D341Med (cell line): ENCODE measurements around the gene PLCG2.
"Not testable (repeated sequence)": the region's sequence is repeated elsewhere in the genome, so short reads cannot be mapped to it uniquely, and the experiment has no call there.

Experiments
- DNase-seq: peaks from one replicate; pipeline ENCODE4 v3.0.0; 2012; ENCODE audit warnings: low spot score

The PLCG2 gene

GRCh38 chr16:81778861-81779535, at the start of gene PLCG2:
Gene PLCG2, plus strand, starts transcription at chr16:81779291. Its CDS starts 6,699 bp downstream, at chr16:81785990.
- DNase-seq, result peak; percentile 84

DNA sequence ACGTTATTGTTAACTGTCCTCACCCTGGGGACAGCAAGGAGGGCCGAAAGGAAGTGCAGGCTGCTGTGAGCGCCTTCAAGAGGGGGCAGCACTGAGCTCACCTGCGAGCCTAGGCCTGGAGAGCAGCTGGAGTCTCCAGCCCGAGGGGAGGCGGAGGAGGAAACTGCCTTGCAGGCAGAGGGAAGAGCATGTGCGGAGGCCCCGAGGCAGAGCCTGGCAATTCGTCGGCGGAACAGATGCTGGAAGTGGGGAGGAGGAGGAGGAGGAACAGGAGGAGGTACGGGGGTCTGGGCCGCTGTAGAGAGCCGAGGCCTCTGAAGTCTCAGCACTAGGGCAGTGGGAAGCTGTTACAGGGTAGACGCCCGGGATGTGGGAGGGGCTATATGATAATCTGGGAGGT, 49.6 kb upstream of the PLCG2 start:
- DNase-seq, result no peak

DNA sequence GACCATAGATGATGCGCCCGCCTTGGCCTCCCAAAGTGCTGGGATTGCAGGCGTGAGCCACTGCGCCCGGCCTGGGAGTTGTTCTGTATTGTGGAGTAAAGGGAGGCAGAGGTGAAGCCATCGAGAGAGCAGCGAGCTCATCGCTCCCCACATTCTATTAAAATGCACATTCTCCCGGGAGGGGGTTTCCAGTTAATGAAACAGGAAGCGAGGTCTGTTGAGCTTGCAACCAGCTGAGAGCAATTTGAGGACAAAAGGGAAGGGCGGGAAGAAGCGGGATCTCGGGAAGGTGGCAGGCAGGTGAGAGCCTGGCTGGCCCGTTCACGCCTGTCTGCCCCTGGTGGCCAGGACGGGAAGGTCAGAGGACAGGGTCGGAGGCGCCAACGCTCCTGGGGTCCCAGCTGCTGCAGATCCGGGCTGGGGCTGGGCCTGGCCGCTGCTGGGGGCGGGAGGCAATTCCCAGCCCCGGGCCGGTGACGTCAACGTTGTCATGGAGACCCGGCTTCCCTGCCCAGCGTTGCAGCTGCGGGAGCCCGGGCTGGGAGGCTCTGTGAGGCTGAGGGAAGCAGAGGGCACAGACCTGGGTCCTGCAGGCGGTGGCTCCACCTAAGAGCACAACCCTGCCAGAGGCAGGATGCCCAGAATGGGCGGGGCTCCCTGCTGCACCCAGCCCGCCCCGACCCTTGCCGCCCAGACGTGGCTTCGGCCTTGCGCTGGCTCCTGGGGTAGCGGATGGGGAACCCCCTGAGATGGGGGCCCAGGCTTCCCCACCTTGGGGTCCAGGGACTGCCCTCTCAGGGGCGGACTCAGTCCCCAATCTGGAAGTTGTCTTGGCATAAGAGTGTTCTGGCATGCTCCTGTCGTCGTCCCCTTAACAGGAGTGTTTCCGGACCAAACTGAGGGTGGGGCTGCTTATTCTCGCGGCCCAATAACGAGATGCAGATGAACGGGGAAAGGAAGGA, 48.7 kb upstream of the PLCG2 start:
- DNase-seq, result peak; percentile 56

DNA sequence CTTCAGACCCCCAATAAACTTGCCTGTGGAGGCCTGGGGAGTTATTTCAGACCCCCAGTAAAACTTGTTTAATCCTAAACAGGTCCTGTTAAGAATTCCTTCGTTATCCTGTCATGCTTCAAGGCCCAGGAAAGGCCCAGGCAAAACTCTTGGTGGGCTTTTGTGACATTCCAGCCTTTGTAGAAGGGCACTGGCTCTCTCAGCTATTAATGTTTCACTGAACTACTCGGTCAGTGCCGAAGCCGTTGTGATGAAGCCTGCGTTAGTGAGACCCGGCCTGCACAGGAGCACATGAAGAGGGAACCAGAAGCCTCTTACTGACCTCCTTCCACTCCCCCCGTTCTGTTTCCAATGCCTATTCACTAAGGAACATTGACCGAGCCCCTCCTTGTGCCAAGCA, 47.4 kb upstream of the PLCG2 start:
- no peak for DNase-seq

DNA sequence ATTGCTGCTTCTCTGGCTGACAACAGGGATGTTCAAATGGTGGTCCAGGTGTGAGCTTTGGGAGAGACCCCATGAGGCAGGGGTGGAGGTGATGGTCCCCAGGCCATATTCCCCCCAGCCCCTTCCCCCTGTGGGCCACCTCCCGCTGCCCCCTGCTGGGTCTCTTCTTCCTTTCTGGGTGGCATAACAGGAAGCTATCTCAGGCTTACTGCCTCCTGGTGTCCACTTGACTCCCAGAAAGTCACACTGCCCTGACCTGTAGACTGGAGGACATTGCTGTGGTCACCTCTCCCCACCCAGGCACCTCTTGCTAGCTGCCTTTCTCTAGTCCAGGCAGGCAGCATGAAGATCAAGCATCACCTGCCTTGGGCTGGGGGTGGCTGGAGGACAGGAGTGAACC, 46.4 kb upstream of the PLCG2 start:
- DNase-seq, result no peak

DNA sequence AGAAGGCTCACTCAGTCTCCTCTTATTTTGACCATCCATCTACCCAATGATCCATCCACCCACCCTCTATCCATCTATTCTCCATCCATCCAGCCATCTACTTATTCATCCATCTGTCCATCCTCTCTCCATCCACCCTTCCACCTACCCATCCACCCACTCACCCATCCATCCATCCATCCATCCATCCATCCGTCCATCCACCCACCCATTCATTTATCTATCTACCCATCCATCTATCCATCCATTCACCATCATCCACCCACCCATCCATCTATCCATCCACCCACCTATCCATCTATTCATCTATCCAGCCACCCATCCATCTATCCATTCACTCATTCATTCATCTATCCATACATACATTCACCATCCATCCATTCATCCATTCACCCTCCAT, 45.8 kb upstream of the PLCG2 start:
- no peak for DNase-seq

GRCh38 chr16:81734632-81735434, 44.3 kb upstream of the PLCG2 start:
- DNase-seq, result no peak

- peak; percentile 81 for DNase-seq
Observed at GRCh38 chr16:81737885-81738536, 41.1 kb upstream of the PLCG2 start.

DNA sequence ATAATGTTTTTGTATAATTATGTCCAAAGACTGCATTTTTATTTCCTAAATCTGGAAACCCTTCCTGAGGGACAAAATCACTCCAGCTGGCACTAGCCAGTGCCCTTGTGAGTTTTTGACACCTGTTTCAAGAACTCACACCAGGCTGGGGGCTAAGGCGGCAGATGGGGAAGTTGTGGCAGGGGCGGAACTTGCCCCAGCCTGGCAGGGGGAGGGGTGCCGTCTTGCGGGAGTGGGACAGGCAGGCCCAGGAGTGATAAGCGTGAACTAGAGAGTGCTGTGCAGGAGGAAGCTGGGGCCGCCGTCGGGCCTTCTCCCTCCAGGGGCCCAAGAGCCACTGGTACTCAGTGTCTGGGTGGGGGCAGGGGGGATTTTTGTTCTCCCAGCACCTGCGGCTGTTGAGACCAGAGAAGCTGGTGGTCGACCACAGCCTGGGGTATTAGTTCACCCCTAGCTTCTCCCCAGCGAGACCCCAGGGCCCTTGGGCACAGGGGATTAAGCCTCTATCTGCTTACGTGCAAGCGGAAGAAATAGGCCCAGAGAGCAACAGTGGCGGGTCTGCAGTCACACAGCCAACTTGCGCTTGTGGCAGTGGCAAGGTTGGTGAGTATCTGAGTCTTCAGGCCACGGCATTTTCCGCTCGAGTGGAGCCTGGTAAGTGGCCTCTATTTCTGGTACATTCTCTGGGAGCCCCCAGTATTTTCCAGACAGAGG, 40.2 kb upstream of the PLCG2 start:
- DNase-seq, result no peak

- no peak for DNase-seq
Observed at GRCh38 chr16:81739503-81739902, 39.6 kb upstream of the PLCG2 start.

- DNase-seq, result no peak
Observed at GRCh38 chr16:81740169-81740568, 38.9 kb upstream of the PLCG2 start.

- DNase-seq, result not testable (repeated sequence)
Observed at GRCh38 chr16:81741430-81741770, 37.7 kb upstream of the PLCG2 start.

- DNase-seq, result no peak
Observed at GRCh38 chr16:81744385-81744784, 34.7 kb upstream of the PLCG2 start.

DNA sequence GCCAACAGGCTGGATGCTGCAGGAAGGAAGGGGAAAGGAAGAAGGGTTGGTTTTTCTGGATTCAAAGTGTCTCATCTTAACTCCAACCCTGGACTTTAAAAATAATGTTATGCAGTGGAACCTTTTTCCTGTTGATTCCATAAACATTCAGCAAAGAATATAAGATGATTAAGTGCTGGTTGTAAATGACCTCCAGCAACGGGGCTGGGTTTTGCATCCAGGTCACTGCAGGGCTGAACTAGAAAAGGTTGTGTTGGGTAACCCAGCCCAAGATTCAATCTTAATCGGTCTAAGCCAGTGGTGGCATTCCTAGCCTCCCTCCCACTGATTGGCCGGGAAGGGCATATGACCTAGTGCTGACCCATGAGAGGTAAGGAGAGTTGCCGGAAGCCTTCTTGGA, 34.2 kb upstream of the PLCG2 start:
- no peak for DNase-seq

GRCh38 chr16:81745704-81746558, 33.2 kb upstream of the PLCG2 start:
- peak; percentile 89 for DNase-seq

DNA sequence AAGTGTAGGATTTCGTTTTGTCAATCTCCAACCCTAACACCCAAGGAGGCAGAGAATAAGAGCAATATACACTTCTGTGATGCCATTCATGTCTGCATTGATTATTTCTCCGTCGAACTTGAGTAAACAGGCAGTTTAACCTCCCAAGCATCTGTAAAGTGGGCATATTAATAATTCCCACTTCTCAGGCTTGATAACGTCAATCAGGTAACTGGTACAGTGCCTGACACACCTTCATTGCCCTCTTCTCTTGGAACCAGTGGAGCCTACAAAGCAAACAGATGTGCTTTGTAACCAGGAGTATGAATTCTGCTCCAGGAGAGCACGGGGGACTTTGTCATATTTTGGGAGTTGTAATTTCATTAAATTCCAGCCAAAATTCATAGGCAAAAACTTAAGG, 32.5 kb upstream of the PLCG2 start:
- DNase-seq, result no peak

- no peak for DNase-seq
Observed at GRCh38 chr16:81748476-81749198, 30.5 kb upstream of the PLCG2 start.

- no peak for DNase-seq
Observed at GRCh38 chr16:81752225-81752875, 26.7 kb upstream of the PLCG2 start.

DNA sequence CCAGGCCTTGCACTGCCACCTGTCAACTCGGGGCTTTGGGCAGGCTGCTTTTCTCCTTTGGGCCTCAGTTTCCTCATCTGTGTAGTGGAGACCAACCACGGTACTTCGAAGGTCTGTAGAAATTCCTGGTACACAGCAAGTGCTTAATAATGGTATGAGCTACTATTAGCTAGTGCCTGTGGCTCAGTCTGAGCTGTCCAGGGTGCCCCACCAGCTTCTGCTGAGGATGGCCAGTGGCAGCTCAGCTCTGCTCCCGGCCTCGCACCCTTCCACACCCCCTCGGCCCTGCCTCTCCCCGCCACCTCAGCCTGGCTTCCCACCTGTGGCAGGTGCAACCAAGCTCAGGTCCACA, 26.2 kb upstream of the PLCG2 start:
- DNase-seq, result no peak
